ENCODE data around the gene SERPINH1. TPM values are rescaled to one million over a fixed set of nuclear protein-coding genes. Genes with fewer than 3 reads are reported as not detected.

Gene SERPINH1
- total and polyA plus RNA-seq, 2 of the 13 experiments (the other 11 are each of a cell fraction or from before 2014, with no cell fraction given), result 83.6 to 83.8 TPM

- TF ChIP-seq AKNA (CRISPR knock-in tag; IDR thresholded peaks at IDR 0.05; ENCODE audit: borderline replicate concordance) (no peak), MIXL1 (CRISPR knock-in tag; IDR thresholded peaks at IDR 0.05) (no peak), ZNF556 (CRISPR knock-in tag; IDR thresholded peaks at IDR 0.05; ENCODE audit: borderline replicate concordance) (no peak), ATM (IDR thresholded peaks at IDR 0.05; ENCODE audit: borderline replicate concordance) (no peak), ZNF263 (CRISPR knock-in tag; IDR thresholded peaks at IDR 0.05) (no peak), ZNF597 (CRISPR knock-in tag; IDR thresholded peaks at IDR 0.05) (no peak), PAXIP1 (CRISPR knock-in tag; conservative IDR thresholded peaks at IDR 0.05) (0 out of 2 replicates have a peak, but pooled peaks have one; percentile 18), MTF2 (CRISPR knock-in tag; IDR thresholded peaks at IDR 0.05; ENCODE audit: borderline replicate concordance) (no peak), ATF3 (CRISPR knock-in tag; IDR thresholded peaks at IDR 0.05) (no peak), SRF (IDR thresholded peaks at IDR 0.05; ENCODE audit: low read depth, low read length) (0 out of 2 replicates have a peak, but pooled peaks have one; percentile 27), ZNF883 (CRISPR knock-in tag; IDR thresholded peaks at IDR 0.05; ENCODE audit: not compliant biosample characterization) (no peak), GABPB1 (CRISPR knock-in tag; IDR thresholded peaks at IDR 0.05) (no peak), ZNF414 (CRISPR knock-in tag; IDR thresholded peaks at IDR 0.05) (no peak), MLXIP (CRISPR knock-in tag; IDR thresholded peaks at IDR 0.05; ENCODE audit: borderline replicate concordance) (no peak), THAP11 (CRISPR knock-in tag; IDR thresholded peaks at IDR 0.05) (no peak), ELF3 (CRISPR knock-in tag; IDR thresholded peaks at IDR 0.05) (no peak), SSRP1 (CRISPR knock-in tag; IDR thresholded peaks at IDR 0.05) (no peak)
Observed at GRCh38 chr11:75588051-75588481, 26.0 kb downstream of the SERPINH1 start (continued).

Data from HepG2 (cell line).